ENCODE results near the gene TYRP1. TPM values are rescaled to one million over a fixed set of nuclear protein-coding genes. Genes with fewer than 3 reads are reported as not detected.
A peak's percentile ranks its signal among the peaks of the same experiment; 100 is the strongest.

TYRP1 gene
- total RNA-seq, 1 experiment from 2014 or later = not detected

- DNase-seq (ENCODE audit: low read depth) = no peak
Observed at GRCh38 chr9:12730927-12731326, 37.7 kb downstream of the TYRP1 start.

GRCh38 chr9:12732971-12733370 is 39.8 kb downstream of the TYRP1 start:
- DNase-seq (ENCODE audit: low read depth) = no peak

- no peak for DNase-seq (ENCODE audit: low read depth)
Observed at GRCh38 chr9:12735665-12736064, 42.5 kb downstream of the TYRP1 start.

GRCh38 chr9:12737871-12738270 is 44.7 kb downstream of the TYRP1 start:
- no peak for DNase-seq (ENCODE audit: low read depth)

- no peak for DNase-seq (ENCODE audit: low read depth)
Observed at GRCh38 chr9:12739014-12739652, 45.9 kb downstream of the TYRP1 start.

GRCh38 chr9:12740845-12741244 is 47.7 kb downstream of the TYRP1 start:
- DNase-seq (ENCODE audit: low read depth) = no peak

GRCh38 chr9:12748016-12748415 is 54.8 kb downstream of the TYRP1 start:
- peak; percentile 82 for DNase-seq (ENCODE audit: low read depth)

GRCh38 chr9:12748954-12749353 is 55.8 kb downstream of the TYRP1 start:
- peak; percentile 35 for DNase-seq (ENCODE audit: low read depth)

GRCh38 chr9:12753931-12754330 is 60.7 kb downstream of the TYRP1 start:
- DNase-seq (ENCODE audit: low read depth) = no peak

GRCh38 chr9:12759761-12760160 is 66.6 kb downstream of the TYRP1 start:
- DNase-seq (ENCODE audit: low read depth) = peak; percentile 64

Other genes starting within 250 kb of the TYRP1 start
- gene LURAP1L, start 81.6 kb downstream of the TYRP1 start, total RNA-seq (2014; rRNA removed) = 3.3 and 4.4 TPM in 2 replicates